HTERT RPE-1 (cell line): ENCODE results near the gene AP5S1.

Experiments used
- in situ Hi-C: fragments of 300-500 bp; cut with MboI; formaldehyde crosslinking; loops from 4 replicates; pipeline ENCODE4 v1.14.3; 2020; ENCODE audit warnings: low sequenced_read_pairs

Gene AP5S1, protein sequence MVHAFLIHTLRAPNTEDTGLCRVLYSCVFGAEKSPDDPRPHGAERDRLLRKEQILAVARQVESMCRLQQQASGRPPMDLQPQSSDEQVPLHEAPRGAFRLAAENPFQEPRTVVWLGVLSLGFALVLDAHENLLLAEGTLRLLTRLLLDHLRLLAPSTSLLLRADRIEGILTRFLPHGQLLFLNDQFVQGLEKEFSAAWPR

DNA sequence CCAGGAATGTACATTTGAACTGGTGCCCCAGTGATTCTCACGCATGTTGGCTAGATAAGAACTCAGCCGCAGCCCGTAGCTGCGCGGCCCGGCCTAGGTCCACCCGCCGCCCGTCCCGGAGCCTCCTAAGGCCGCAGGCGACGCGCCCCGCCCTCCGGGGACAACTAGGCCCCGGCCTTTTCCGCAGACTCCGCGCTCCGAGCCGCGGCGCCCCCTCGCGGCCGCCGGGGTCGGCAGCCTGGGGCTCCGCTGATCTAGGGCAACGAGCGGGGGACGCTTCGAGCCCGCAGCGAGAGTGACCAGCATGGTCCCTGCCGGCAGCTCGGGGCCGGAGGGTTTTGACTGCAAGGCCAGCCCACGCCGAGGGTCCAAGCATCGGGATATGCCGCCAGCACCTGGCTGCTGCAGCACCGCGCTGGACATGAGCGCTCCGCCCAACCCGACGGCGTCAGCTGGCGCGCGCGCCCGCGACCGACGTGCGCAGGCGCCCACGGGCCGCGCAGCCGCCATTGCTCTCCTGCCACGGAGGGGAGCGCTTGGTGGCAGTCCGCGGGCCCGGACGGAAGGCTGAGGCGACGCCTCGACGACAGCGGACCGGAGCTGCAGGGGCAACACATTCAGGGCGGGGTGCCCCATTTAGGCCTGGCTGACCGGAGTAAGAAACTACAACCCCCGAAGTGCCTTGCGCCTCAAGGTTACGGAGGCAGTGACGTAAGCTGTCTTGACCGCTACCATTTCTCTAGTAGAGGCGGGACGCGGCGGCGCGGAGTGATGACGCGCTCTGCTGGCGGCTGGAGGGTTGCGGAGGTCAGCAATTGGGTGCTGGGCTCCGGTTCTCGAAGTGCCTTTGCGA, at the start of gene AP5S1:
Gene AP5S1, plus strand, starts transcription at position 500 of the 853 bp plus-strand sequence. CDS start 1,571 bp downstream, outside the sequence.
- in situ Hi-C loops, result no loop called here

DNA sequence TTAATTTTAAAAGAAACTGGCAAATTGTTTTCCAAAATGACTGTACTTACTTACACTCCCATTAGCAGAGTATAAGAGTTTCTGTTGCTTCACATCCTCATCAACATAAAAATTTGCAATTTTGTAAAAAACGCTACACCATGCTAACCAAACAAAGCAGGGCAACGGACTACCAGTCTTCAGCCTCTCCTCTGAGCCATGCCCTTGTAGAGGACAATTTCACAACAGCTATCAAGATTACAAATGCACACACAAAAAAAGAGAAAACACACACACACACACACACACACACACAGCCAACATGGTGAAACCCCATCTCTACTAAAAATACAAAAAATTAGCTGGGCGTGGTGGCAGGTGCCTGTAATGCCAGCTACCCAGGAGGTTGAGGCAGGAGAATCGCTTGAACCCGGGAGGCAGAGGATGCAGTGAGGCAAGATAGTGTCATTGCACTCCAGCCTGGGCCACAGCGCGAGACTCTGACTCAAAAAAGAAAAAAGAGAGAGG, 48.7 kb upstream of the AP5S1 start:
- in situ Hi-C loops, result no loop called here

DNA sequence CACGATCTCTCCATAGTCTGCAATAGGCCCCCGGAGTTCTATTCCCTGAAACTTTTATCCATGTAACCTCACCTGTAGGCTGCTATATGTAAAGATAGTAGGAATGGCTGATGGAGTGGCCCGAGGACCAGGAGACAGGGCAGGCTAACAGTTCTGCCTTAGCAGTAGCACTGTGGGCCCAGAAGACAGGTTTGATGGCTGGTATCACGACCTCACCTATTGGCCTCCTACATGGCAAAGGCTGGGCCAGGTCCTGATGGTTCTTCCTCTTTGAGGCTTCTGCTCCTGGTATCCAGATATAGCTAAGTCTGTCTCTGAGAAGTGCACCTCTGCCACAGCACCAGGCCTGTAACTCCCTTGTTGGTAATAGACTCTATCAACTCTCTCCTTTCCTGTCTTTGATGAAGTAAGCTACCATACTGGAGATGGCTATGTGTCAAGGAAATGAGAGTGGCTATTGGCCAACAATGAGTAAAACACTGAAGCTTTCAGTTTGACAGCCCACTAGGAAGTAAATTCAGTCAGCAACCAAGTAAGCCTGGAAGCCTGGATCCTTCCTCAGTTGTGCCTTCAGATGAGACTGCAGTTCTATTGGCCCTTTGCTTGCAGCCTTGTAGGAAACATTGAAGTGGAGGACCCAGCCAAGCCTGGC, 44.8 kb upstream of the AP5S1 start:
- in situ Hi-C loops, result no loop called here

DNA sequence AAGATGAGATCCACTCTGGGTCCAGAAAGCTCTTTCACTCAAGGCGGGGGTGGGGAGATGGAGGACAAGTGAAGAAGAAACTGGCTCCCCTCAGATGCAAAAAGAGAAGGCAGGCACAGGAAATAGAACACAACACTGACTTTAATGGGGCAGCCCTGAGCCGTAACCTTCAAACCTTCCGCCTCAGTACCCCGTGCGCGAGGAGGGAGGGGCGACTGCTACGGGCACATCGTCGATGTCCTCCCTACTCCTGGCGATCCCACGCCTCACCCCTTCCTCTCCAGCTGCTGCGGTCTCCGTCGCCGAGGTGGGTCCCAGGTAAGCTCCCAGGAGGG, 43.0 kb upstream of the AP5S1 start:
- in situ Hi-C loops, result no loop called here

DNA sequence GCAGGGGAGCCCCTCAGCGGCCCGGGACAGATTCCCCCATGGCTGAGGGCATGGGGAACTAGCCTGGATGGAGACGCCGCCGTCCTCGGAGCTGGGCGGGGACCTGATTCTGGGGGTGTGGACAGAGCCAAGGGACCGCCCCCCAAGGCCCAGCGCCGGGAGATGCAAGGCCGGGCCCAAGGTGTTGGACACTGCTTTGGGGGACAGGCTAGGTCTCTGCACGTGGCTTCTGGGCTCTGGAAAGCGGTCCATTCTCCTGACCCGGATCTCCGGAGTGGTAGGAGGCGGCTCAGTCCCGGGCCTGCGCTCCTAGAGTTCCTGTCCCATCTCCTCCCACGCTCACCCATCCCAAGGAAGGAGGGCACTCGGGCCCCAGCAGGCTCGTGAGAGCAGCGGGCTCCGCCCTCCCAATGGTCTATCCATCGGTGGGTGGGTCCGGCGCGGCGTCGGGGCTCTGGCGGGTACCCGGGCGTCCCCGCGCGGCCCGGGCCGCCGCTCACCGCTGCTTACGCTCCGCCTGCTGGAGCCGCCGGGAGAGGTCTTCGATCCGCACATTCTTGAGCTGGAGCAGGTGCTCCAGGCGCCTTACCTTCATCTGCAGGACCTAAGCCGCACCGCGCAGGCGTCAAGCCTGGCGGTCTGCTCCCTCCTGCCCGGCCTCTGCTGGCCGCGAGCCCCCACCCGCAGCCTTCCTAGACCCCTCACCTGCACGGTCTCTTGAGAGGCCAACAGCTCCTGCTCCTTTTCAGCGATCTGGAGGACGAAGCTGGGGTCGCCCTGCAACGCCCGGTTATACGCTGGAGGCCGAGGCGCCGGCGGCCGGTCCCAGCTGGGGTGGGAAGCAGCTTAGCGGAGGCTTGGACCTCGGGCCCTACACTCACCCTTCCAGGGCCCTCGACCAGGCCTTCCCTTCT, 42.4 kb upstream of the AP5S1 start:
- in situ Hi-C loops, result no loop called here

DNA sequence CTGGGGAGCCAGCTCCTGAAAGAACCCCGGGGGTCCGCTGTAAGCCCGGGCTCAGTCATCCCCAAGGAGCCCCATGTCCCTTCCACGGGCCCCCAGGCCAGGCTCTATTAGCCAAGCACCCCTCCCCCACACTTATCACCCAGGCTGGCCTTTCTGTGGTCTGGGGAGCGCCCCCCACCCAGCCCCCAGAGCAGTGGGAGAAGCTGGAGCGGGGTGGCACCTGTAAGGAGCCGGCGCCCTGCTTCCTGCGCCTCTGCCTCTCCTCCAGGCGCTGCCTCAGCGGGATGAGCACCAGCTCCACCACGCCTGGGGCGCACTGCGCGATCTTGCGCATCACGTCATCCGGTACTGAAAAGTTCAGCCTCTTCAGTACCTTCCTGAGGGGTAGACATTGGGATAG, 41.4 kb upstream of the AP5S1 start:
- in situ Hi-C loops, result no loop called here

DNA sequence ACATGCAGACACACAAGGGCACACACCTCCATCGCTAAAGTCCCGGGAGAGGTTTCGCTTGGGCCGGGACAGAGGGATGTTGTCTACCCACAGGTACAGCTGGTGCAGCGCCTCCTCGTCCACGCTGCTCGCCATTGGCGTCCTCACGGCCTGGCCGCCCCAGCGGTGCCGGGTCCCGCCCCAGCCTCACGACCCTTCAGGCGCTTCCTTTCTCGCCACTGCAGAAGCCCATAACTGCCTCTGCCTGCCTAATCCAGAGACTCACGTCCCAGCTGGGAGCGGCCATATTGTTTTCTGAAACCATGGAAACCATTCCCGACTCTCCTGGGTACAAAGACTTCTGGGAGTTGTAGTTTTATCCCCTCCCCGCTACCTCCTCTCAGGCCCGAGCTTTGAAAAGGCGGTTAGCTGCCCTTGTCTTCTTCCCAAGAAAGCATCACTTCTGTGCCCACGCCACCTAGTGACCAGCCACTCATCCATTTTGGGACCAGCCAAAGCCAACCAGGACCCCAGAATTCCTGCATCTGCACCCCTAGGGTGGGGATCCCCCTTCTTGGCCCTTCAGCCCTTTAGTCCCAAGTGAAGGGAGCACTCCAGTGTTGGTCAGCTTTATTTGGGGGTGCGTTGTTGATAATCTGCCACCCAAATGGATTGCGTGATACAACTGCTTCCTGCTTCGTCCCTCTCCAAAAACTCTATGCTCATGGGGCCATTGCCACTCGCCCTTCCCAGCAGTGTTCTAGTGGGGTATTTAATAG, 39.0 kb upstream of the AP5S1 start, which contains the start of gene SPEF1:
Gene SPEF1, minus strand, starts transcription at position 296 of the 758 bp plus-strand sequence. Its CDS starts 161 bp downstream, at position 135.
- in situ Hi-C loops, result no loop called here

DNA sequence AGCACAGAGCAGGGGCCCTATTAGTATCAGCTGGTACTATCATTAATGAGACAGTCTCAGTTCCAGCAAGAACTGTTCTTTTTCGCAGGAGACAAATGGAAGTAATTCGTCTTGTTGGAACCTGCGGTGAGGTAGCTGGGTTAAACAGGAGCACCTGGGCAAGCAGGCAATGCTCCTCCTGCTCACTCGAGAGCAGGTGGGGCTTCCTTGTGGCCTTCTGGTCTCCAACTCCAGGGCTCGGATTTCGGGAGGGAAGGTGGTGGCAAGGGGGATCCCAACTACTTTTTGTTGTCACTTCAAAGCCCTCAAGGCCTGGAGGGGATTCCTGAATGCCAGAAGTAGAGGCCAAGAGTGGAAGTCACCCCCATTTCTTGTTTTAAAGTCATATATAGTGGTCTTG, 37.8 kb upstream of the AP5S1 start:
- in situ Hi-C loops, result no loop called here

DNA sequence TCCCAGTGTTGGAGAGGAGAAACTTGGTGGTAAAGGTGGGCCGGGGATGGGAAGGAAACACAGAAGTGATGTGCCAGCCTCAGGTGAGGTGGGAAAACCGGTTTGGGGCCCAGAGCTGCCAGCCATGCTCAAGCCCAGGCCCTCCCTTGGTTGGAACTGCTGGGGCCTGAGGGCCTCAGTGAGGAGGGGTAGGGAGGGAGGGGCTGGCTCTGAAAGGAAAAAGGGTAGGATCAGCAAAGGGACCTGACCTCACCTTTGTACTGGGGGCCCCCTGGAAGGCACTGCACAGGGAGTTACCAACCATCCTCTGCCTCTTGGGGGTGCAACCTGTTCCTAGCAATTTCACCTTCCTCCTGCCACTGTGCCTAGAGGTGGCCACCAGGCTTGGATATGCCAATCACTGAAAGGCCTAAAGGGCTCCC, 37.3 kb upstream of the AP5S1 start:
- in situ Hi-C loops, result no loop called here

DNA sequence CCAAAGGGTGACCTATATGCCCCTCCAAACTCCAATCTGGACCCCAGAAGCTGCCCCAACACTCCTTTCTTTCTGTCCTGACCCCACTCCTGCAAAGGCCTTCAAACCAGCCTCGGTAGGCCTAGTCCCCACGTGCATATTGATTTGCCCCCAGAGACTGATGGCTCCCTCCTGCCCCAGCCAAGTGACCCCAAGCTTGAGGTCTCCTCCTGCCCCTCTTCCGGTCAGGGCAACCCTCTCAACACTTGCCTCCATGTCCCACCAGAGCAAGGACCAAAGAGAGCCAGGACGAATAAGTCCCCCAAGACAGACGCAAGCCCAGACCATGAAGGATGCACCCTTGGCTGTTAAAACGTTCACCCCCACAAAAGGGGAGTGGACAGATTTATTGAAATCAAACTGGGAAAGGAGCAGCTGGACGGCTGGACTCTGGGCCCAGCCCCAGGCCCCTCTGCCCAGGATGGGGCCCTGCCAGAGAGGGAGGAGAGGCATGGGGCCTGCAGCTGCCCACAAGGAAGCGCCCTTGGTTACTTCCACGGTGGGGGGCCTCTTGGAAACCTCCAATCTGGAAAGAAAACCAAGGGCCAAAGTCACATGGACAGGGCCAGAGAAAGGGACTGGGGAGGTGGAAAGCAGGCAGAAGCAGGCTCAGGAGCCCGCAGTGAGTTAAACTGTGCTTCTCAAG, 36.7 kb upstream of the AP5S1 start:
- in situ Hi-C loops, result no loop called here

DNA sequence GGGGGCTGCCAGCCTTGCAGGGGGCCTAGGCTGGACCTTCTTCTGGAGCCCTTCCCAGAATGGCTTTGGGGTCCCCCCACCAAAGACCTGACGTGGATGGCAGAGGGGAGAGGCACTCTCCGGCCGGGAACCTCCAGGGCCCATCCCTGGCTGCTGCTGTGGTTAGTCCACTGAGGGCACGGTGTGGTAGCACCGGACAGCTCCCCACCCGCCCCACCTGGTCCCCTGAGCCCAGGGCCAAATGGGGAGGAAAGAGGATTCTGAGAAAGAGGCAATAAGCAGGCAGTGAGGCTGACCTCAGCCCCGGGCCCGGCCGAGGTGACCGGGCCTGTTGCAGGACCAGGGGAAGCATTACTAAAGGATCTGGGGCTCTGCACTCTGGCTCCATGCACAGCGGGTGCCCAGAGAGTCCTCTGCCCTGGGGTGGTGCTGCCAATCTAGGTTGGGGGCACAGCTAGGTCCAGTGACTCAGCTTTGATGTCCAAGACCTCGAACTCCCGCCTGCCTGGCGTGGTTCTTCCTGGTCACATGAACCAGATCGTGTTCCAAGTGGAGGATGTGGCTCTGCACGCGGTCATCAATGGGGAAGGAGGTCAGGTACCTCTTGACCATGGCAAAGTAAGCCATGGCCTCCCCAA, 36.0 kb upstream of the AP5S1 start:
- in situ Hi-C loops, result no loop called here

DNA sequence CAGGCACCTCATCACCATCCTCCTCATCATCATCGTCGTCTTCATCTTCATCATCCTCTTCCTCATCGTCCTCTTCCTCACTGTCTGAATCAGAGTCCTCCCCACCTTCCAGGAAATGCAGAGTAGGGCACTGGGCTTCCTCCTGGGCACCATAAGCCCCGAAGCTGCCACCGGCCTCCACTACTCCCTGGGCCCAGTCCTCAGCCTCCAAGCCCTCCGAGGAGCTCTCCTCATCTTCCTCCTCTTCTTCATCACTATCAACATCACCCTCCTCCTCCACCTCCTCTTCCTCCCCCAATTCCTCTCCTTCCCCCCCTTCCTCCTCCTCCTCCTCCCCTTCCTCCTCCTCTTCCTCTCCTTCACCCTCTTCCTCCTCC, 35.5 kb upstream of the AP5S1 start:
- in situ Hi-C loops, result no loop called here

DNA sequence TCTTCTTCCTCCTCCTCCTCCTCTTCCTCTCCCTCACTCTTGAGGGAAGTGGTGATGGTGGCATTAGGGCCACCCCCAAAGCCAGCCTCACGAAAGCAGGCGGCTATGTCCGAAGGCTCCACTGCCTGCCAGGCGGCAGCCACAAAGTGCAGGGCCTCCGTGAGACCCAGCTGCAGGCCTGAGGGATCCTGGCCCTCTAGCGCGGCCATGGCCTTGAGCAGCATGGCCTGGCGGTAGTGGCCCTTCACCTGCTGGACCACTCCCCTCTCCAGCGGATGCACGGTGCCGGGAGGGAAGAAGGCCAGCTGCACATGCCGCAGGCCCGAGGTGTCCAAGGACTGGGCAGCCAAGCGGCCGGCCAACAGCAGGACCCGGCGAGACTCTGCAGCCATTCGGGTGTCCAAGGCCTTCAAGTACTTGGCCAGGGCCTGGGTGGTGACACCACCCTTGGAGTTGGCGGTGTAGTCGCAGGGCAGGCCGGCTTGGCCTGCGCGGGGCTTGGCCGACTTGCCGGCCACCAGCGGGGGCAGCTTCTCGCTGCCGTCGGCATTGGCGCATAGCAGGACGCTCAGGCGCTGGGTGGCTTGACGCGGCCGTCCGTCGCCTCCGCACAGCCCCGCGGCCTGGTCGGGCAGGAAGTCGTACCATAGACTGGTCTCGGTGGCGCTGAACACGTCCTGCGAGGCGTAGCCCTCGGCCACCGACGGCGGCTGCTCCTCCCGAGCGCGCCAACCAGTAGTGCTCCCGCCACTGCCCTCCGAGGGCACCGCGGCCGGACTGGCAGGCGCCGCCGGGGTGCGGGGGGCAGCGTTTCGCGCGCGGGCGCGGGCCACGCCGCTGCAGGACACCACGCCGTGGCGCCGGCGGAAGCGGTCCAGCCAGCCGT, 34.9 kb upstream of the AP5S1 start:
- in situ Hi-C loops, result no loop called here

DNA sequence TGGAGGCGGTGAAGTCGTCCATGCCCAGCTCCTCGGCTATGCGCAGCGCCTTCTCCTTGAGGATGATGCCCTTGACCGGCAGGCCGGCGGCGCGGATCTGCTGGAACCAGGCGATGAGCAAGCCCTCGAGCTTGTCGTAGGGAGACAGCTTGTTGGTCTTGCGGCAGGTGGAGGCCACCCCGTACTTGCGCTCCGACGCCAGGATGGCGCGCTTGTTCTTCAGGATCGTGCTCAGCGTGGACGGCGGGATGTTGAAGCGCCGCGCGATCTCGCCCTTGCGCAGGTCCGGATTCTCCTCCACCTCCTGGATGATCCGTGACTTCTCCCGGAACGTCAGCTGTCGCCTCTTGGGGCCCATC, 34.2 kb upstream of the AP5S1 start:
- in situ Hi-C loops, result no loop called here

DNA sequence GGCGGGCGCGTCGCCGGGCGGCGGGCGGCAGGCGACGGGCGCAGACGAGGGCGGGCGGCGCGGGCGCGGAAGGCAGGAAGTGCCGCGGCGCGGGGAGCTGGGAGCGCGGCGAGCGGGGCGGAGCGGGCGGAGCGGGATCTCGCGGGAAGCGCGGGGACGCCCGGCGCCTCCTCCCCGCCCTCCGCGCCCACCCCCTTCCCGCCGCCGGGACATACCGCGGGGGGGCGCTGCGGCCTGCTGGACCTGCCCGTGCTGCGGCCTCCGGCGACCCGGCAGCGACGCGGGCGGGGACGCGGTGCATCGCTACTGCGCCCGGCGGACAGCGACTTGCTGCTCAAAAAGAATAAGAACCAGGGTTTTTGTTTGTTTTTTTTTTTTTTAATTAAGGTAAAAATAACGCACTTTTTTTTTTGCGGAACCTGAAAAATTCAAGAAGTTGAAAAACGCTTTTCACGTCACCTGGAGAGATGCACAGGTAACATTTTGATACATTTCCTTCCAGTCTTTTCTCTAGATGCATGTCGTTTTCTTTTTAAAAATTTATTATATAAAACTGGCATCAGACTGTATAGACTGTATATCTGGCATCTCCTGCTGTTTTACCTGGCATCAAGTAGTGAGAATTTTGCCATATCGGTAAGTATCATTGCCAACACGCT, 33.6 kb upstream of the AP5S1 start, which contains the start of gene CENPB:
Gene CENPB, minus strand, starts transcription at position 76 of the 659 bp plus-strand sequence. CDS start 257 bp downstream, outside the sequence.
- in situ Hi-C loops, result no loop called here

DNA sequence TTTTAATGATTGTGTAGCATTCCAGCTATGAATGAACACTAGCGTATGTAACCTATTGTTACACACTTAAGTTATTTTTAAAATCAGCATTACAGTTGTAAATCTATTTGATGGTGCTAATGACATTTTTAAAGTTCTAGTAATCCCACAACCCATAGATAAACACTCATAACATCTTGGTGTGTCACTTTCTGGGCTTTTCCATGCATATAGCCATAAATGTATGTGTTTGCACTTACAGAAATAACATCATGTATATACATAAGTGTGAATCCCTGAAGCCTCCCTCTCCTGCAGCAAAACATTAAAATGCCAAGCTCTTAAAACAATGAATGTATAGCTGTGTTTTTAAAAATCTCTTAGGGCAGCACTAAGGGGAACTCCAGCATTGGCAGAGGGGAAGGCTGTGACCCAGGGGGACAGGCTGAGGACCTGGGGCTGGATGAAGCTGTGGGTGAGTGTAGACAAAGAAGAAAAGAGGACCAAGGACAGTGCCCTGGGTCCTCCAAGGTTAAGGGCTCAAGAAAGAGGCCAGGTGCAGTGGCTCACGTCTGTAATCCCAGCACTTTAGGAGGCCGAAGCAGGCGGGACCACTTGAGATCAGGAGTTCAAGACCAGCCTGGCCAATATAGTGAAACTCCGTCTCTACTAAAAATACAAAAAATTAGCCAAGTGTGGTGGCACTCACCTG, 32.9 kb upstream of the AP5S1 start:
- in situ Hi-C loops, result no loop called here

DNA sequence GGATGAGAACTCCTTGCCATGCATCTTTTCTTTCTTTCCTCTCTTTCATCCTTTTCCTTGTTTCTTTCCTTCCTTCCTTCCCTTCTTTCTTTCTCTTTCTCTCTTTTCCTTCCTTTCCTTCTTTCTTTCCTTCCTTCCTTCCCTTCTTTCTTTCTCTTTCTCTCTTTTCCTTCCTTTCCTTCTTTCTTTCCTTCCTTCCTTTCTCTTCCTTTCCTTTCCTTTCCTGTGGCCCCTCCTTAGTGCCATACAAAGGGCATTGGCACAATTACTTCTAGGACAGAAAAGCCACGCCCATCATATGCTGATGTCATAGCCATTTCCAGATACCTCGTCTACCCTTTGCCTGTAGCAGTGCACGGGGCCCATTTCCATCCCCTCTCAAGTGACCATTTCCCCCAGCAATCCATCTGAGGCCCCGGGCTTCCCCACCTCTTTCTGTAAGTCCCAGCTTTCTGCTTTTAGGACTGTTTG, 31.6 kb upstream of the AP5S1 start:
- in situ Hi-C loops, result no loop called here
